Vagina (tissue), 2 donors: Measurements from ENCODE around the gene RBM33.

ENCODE experiments used
- POLR2A ChIP-seq, 2 donors: fragments of 450-650 bp; IDR thresholded peaks; one replicate each; pipeline ENCODE4 v1.6.1; 2017; ENCODE audit warnings: antibody characterized with exemption in 2 of 2, mild to moderate bottlenecking in 2 of 2, moderate library complexity in 2 of 2
- TF ChIP-seq, protein P1 (sequence below), 3 experiments: fragments of 450-650 bp in 2 of 3; fragments of 200-600 bp in 1 of 3; sonication (generic) in 1 of 3; IDR thresholded peaks; one replicate each; pipeline ENCODE4 v1.5.1; 2017 to 2019; ENCODE audit warnings: antibody characterized with exemption in 3 of 3, mild to moderate bottlenecking in 2 of 3, moderate library complexity in 2 of 3

DNA sequence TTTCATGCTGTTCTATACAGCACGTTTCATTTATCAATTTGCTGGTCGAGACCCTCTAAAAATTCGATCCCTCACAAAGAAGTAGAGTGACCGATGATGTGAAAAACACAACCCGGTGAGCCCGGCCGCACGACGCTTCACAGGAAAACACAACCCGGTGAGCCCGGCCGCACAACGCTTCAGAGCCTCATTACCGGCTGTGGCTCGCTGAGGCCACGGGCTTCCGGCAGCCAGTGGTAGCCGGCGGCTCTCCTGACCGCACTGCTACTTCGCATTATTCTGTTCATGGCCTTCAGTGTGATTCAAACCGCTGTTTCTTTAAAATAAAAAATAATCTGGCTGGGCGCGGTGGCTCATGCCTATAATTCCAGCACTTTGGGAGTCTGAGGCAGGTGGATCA, 42.3 kb upstream of the RBM33 start:
- no peak for TF ChIP-seq POLR2A (IDR thresholded peaks at IDR 0.05)
- TF ChIP-seq, protein P1, sequence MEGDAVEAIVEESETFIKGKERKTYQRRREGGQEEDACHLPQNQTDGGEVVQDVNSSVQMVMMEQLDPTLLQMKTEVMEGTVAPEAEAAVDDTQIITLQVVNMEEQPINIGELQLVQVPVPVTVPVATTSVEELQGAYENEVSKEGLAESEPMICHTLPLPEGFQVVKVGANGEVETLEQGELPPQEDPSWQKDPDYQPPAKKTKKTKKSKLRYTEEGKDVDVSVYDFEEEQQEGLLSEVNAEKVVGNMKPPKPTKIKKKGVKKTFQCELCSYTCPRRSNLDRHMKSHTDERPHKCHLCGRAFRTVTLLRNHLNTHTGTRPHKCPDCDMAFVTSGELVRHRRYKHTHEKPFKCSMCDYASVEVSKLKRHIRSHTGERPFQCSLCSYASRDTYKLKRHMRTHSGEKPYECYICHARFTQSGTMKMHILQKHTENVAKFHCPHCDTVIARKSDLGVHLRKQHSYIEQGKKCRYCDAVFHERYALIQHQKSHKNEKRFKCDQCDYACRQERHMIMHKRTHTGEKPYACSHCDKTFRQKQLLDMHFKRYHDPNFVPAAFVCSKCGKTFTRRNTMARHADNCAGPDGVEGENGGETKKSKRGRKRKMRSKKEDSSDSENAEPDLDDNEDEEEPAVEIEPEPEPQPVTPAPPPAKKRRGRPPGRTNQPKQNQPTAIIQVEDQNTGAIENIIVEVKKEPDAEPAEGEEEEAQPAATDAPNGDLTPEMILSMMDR (IDR thresholded peaks at IDR 0.05), result no peak
